Colonic mucosa (tissue), 4 donors: ENCODE results near the gene DENND1B. TPM values are rescaled to one million over a fixed set of nuclear protein-coding genes. Genes with fewer than 3 reads are reported as not detected.

Experiments used
- DNase-seq: peaks from one replicate; pipeline ENCODE4 v3.0.0-alpha.2; 2020
- H3K27ac ChIP-seq: fragments of 200-600 bp; one replicate; pipeline ENCODE4 v1.8.0; 2021
- H3K27me3 ChIP-seq: fragments of 200-600 bp; one replicate; pipeline ENCODE4 v1.8.0; 2021
- H3K36me3 ChIP-seq: fragments of 200-600 bp; one replicate; pipeline ENCODE4 v1.8.0; 2021
- H3K4me1 ChIP-seq: fragments of 200-600 bp; one replicate; pipeline ENCODE4 v1.8.0; 2021; ENCODE audit warnings: mild to moderate bottlenecking
- H3K4me3 ChIP-seq: fragments of 200-600 bp; one replicate; pipeline ENCODE4 v1.8.0; 2021
- H3K9ac ChIP-seq, 2 donors: one replicate each; pipeline ENCODE4 v1.7.0; 2013; ENCODE audit warnings: control low read depth in 2 of 2, low read depth in 2 of 2, low read length in 2 of 2
- H3K9me3 ChIP-seq: fragments of 200-600 bp; one replicate; pipeline ENCODE4 v1.8.0; 2021
- intact Hi-C: fragments of 100-400 bp; cut with DNase I; formaldehyde crosslinking; loops from one replicate; pipeline ENCODE4 v1.14.1; 2022
- total RNA-seq, 2 donors: library from RNA; stranded (reverse); fragmentation: NEBNext Ultra II Directional in 1 of 2; extraction: Animal tissue kit (Norgen Biotek cat#: 25700) in 1 of 2; gene quantifications; one replicate each; pipeline ENCODE4 v1.2.1, GENCODE V29; 2021
- TF ChIP-seq, protein P1 (sequence below): fragments of 200-600 bp; IDR thresholded peaks from one replicate; pipeline ENCODE4 v1.8.0; 2022; ENCODE audit warnings: antibody characterized with exemption, mild to moderate bottlenecking
- donor health status: healthy.
- donor health status: DM: no; HTN: no; CAD: no.
- donor health status: DM: no; HTN: no; CAD: no.

DENND1B gene
- total RNA-seq, 2 donors from 2014 or later: 19.5 to 25.7 TPM

- TF ChIP-seq, protein P1, sequence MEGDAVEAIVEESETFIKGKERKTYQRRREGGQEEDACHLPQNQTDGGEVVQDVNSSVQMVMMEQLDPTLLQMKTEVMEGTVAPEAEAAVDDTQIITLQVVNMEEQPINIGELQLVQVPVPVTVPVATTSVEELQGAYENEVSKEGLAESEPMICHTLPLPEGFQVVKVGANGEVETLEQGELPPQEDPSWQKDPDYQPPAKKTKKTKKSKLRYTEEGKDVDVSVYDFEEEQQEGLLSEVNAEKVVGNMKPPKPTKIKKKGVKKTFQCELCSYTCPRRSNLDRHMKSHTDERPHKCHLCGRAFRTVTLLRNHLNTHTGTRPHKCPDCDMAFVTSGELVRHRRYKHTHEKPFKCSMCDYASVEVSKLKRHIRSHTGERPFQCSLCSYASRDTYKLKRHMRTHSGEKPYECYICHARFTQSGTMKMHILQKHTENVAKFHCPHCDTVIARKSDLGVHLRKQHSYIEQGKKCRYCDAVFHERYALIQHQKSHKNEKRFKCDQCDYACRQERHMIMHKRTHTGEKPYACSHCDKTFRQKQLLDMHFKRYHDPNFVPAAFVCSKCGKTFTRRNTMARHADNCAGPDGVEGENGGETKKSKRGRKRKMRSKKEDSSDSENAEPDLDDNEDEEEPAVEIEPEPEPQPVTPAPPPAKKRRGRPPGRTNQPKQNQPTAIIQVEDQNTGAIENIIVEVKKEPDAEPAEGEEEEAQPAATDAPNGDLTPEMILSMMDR: no peak
- DNase-seq: no peak
- H3K4me3 ChIP-seq: no peak overlapping the region
- H3K27ac ChIP-seq: no peak overlapping the region
- intact Hi-C loops: no loop called here
- H3K9me3 ChIP-seq: no peaks in the 10 kb centered on the region
- H3K27me3 ChIP-seq: no peaks in the 10 kb centered on the region
- no peak overlapping the region for H3K9ac ChIP-seq
- no peaks in the 10 kb centered on the region for H3K4me1 ChIP-seq
- no peaks in the 10 kb centered on the region for H3K36me3 ChIP-seq
Observed at GRCh38 chr1:197674286-197674685, 101.0 kb downstream of the DENND1B start.

DNA sequence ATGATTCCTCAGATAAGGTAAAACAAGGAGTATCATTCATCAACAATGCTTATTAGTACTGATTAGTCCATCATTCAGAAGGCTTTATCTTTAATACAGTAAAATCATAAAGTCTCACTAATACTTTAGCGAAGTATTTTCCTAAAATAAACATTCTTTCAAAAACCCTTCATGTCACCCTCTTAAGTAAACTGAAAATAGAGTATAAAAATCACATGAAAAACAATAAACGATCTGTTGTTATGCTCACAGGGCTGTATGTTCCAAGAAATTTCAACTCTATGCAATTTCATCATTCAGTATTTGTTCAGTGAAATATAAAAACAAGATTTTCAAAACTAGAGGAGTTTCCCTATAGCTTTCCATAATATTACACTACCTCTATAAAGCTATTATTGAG lies 102.0 kb downstream of the DENND1B start:
- DNase-seq: no peak
- H3K9me3 ChIP-seq: no peaks in the 10 kb centered on the region
- no peak overlapping the region for H3K9ac ChIP-seq
- TF ChIP-seq, protein P1: no peak
- no peaks in the 10 kb centered on the region for H3K4me1 ChIP-seq
- no peaks in the 10 kb centered on the region for H3K27me3 ChIP-seq
- intact Hi-C loops: no loop called here
- H3K4me3 ChIP-seq: no peak overlapping the region
- H3K27ac ChIP-seq: no peak overlapping the region
- H3K36me3 ChIP-seq: no peaks in the 10 kb centered on the region

- H3K9me3 ChIP-seq: no peaks in the 10 kb centered on the region
- no peak for DNase-seq
- H3K9ac ChIP-seq: no peak overlapping the region
- TF ChIP-seq, protein P1: no peak
- H3K4me1 ChIP-seq: no peaks in the 10 kb centered on the region
- no peak overlapping the region for H3K4me3 ChIP-seq
- intact Hi-C loops: no loop called here
- H3K27ac ChIP-seq: no peak overlapping the region
- no peaks in the 10 kb centered on the region for H3K27me3 ChIP-seq
- H3K36me3 ChIP-seq: no peaks in the 10 kb centered on the region
Observed at GRCh38 chr1:197672347-197672746, 102.9 kb downstream of the DENND1B start.

DNA sequence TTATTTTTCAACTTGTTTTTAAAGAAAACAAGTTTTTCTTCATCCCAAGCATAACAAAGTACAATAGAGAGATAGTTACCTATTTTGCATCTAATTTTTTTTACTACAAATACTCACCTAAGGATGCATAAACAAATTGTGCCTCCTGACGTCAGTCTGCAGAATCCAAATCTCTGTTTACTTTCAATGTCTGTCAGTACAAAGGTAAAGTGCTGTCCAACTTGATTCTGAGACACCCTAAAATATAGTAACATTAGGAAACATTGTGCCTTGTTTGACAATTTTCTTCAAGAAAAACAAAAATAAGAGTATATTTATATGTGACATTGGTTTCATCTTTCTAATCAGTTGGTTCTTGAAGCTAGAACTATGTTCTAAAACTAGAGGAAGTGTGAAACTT lies 103.4 kb downstream of the DENND1B start:
- no peak for DNase-seq
- TF ChIP-seq, protein P1: no peak
- intact Hi-C loops: no loop called here
- Histone ChIP-seq H3K27me3 (no peaks in the 10 kb centered on the region), H3K4me3 (no peak overlapping the region), H3K27ac (no peak overlapping the region), H3K4me1 (no peaks in the 10 kb centered on the region), H3K9me3 (no peaks in the 10 kb centered on the region), H3K36me3 (no peaks in the 10 kb centered on the region), H3K9ac (no peak overlapping the region)

- Histone ChIP-seq H3K27me3 (no peaks in the 10 kb centered on the region), H3K4me1 (no peaks in the 10 kb centered on the region), H3K4me3 (no peak overlapping the region), H3K9ac (no peak overlapping the region), H3K9me3 (no peaks in the 10 kb centered on the region), H3K27ac (no peak overlapping the region), H3K36me3 (no peaks in the 10 kb centered on the region)
- DNase-seq: no peak
- TF ChIP-seq, protein P1: no peak
- intact Hi-C loops: no loop called here
Observed at GRCh38 chr1:197671140-197671539, 104.1 kb downstream of the DENND1B start.
